Activated T-helper 17 cell treated with anti-CD3 and anti-CD28 coated beads, Interleukin-2, amount 50 U/mL, for 72 hours (primary cell): ENCODE measurements around the gene TYK2. TPM values are rescaled to one million over a fixed set of nuclear protein-coding genes. Genes with fewer than 3 reads are reported as not detected.
"Not testable (repeated sequence)": the region's sequence is repeated elsewhere in the genome, so short reads cannot be mapped to it uniquely, and the experiment has no call there.

Source experiments
- ATAC-seq: fragments of 150-1000 bp; cut with Tn5 transposase; replicated peaks from 2 replicates; pipeline ENCODE4 v1.10.0; 2021; ENCODE audit warnings: mild to moderate bottlenecking, moderate library complexity
- H3K27ac Mint-ChIP-seq: one replicate; pipeline ENCODE4 v1.8.0; 2022; ENCODE audit warnings: mixed read lengths
- H3K27me3 Mint-ChIP-seq: one replicate; pipeline ENCODE4 v1.8.0; 2022; ENCODE audit warnings: mixed read lengths
- H3K36me3 Mint-ChIP-seq: one replicate; pipeline ENCODE4 v1.8.0; 2022; ENCODE audit warnings: low read depth, mild to moderate bottlenecking, mixed read lengths
- H3K4me1 Mint-ChIP-seq: one replicate; pipeline ENCODE4 v1.8.0; 2022; ENCODE audit warnings: mixed read lengths
- H3K4me3 Mint-ChIP-seq: one replicate; pipeline ENCODE4 v1.8.0; 2022; ENCODE audit warnings: mild to moderate bottlenecking, mixed read lengths
- H3K9me3 Mint-ChIP-seq: one replicate; pipeline ENCODE4 v1.8.0; 2022; ENCODE audit warnings: mixed read lengths
- total RNA-seq, 2 donors: library from RNA; stranded (reverse); gene quantifications; one replicate each; pipeline ENCODE4 v1.2.3, GENCODE V29; 2022

Gene TYK2
- total RNA-seq, 2 donors from 2014 or later = 221 to 245 TPM

GRCh38 chr19:10417541-10418234, 37.3 kb upstream of the TYK2 start:
- no peak overlapping the region for H3K27ac Mint-ChIP-seq
- peaks cover 30% of the 10 kb centered on the region for H3K4me1 Mint-ChIP-seq
- peaks cover 14% of the 10 kb centered on the region for H3K36me3 Mint-ChIP-seq
- H3K4me3 Mint-ChIP-seq = peak overlapping the region; percentile 61
- H3K27me3 Mint-ChIP-seq = peaks cover 38% of the 10 kb centered on the region
- no peaks in the 10 kb centered on the region for H3K9me3 Mint-ChIP-seq
- ATAC-seq = no peak

GRCh38 chr19:10416380-10417257, 36.2 kb upstream of the TYK2 start:
- peaks cover 25% of the 10 kb centered on the region for H3K4me1 Mint-ChIP-seq
- peak overlapping the region; percentile 25 for H3K27ac Mint-ChIP-seq

GRCh38 chr19:10416083-10416379, 35.7 kb upstream of the TYK2 start:
- H3K27ac Mint-ChIP-seq = no peak overlapping the region
- ATAC-seq = no peak

More at GRCh38 chr19:10416380-10417257, 36.2 kb upstream of the TYK2 start:
- Mint-ChIP-seq H3K27me3 (peaks cover 29% of the 10 kb centered on the region), H3K9me3 (no peaks in the 10 kb centered on the region), H3K4me3 (peak overlapping the region; percentile 56), H3K36me3 (peaks cover 14% of the 10 kb centered on the region)
- peak; percentile 56 for ATAC-seq

DNA sequence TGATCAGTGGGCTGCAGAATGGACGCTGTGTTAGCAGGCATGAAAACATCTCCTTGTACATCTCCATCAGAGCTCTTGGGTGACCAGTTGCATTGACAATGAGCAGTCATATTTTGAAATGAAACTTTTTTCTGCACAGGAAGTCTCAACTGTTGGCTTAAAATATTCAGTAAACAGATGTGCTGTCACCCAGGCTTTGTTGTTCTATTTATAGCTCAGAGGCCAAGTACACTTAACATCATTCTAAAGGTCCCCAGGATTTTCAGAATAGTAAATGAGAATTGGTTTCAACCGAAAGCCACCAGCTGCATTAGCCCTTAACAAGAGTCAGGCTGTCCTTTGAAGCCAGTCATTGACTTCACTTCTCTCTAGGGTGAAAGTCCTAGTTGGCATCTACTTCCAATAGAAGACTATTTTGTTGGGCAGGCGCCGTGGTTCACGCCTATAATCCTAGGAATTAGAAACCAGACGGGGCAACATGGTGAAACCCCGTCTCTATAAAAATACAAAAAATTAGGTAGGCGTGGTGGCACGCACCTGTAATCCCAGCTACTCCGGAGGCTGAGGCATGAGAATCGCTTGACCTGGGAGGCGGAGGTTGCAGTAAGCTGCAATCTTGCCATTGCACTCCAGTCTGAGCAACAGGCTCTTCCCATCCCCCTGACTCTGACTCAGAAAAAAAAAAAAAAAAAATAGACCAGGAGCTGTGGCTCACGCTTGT, 32.0 kb upstream of the TYK2 start:
- H3K27ac Mint-ChIP-seq = peak overlapping the region; percentile 63

More at GRCh38 chr19:10416083-10416379, 35.7 kb upstream of the TYK2 start:
- H3K27me3 Mint-ChIP-seq = peaks cover 23% of the 10 kb centered on the region
- peaks cover 20% of the 10 kb centered on the region for H3K4me1 Mint-ChIP-seq
- no peaks in the 10 kb centered on the region for H3K9me3 Mint-ChIP-seq
- peak overlapping the region; percentile 56 for H3K4me3 Mint-ChIP-seq
- H3K36me3 Mint-ChIP-seq = peaks cover 14% of the 10 kb centered on the region

DNA sequence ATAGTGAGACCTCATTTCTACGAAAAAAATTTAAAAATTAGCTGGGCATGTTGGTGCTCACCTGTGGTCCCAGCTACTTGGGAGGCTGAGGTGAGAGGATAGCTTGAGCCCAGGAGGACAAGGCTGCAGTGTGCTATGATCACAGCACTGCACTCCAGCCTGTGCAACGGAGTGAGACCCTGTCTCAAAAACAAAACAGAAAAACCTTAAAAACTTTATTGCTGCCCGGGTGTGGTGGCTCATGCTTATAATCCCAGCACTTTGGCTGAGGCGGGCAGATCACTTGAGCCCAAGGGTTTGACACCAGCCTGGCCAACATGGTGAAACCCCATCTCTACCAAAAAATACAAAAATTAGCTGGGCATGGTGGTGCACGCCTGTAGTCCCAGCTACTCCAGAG, 30.9 kb upstream of the TYK2 start:
- not testable (repeated sequence) for H3K27me3 Mint-ChIP-seq, ATAC-seq, H3K27ac Mint-ChIP-seq, H3K9me3 Mint-ChIP-seq, H3K4me1 Mint-ChIP-seq, H3K4me3 Mint-ChIP-seq, H3K36me3 Mint-ChIP-seq

More for the DNA sequence above, 32.0 kb upstream of the TYK2 start:
- peaks cover 3% of the 10 kb centered on the region for H3K27me3 Mint-ChIP-seq
- ATAC-seq = peak; percentile 61
- peaks cover 6% of the 10 kb centered on the region for H3K36me3 Mint-ChIP-seq
- H3K9me3 Mint-ChIP-seq = no peaks in the 10 kb centered on the region
- H3K4me3 Mint-ChIP-seq = peak overlapping the region; percentile 51
- peaks cover 11% of the 10 kb centered on the region for H3K4me1 Mint-ChIP-seq

- no peaks in the 10 kb centered on the region for H3K9me3 Mint-ChIP-seq
- H3K36me3 Mint-ChIP-seq = no peaks in the 10 kb centered on the region
- ATAC-seq = peak; percentile 72
- no peaks in the 10 kb centered on the region for H3K27me3 Mint-ChIP-seq
- H3K27ac Mint-ChIP-seq = peak overlapping the region; percentile 29
- H3K4me1 Mint-ChIP-seq = peaks cover 13% of the 10 kb centered on the region
- H3K4me3 Mint-ChIP-seq = peak overlapping the region; percentile 71
Observed at GRCh38 chr19:10408511-10409283, 28.3 kb upstream of the TYK2 start.

DNA sequence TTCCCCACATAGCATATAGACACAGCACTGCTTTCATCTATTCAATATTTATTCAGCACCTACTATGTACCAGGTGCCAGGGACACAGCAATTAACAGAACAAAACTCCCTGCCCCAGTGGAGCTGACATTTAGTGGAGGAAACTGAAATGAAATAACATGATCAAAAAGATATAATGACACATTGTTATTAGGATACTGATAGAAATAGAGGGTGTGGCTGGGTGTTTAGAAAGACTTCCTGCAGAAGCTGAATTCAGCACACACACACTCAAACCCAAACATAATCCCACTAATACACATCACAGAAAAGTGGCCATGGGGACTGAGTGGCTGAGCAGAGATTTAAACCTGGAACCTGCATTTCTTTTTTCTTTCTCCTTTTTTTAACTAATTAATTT, 26.7 kb upstream of the TYK2 start:
- H3K27ac Mint-ChIP-seq = no peak overlapping the region
- peaks cover 15% of the 10 kb centered on the region for H3K36me3 Mint-ChIP-seq
- peak overlapping the region; percentile 96 for H3K4me3 Mint-ChIP-seq
- ATAC-seq = no peak
- H3K27me3 Mint-ChIP-seq = no peaks in the 10 kb centered on the region
- no peaks in the 10 kb centered on the region for H3K9me3 Mint-ChIP-seq
- H3K4me1 Mint-ChIP-seq = peaks cover 18% of the 10 kb centered on the region

DNA sequence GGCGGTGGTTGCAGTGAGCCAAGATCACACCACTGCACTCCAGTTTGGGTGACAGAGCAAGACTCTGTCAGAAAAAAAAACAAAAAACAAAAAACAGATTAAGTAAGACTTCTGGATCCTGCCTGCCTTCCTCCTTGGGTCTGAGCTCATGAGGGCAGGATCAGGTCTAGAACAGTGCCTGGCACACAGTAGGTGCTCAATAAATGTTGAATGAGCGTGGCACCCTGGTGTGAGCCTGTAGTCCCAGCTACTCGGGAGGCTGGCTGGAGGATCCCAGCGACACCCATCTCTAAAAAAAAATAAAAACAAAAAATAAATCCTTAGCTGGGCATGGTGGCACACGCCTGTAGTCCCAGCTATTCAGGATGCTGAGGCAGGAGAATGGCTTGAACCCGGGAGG, 25.8 kb upstream of the TYK2 start:
- peak overlapping the region; percentile 94 for H3K27ac Mint-ChIP-seq
- H3K4me3 Mint-ChIP-seq = peak overlapping the region; percentile 96
- no peaks in the 10 kb centered on the region for H3K27me3 Mint-ChIP-seq
- no peak for ATAC-seq
- H3K4me1 Mint-ChIP-seq = peaks cover 24% of the 10 kb centered on the region
- H3K9me3 Mint-ChIP-seq = no peaks in the 10 kb centered on the region
- peaks cover 24% of the 10 kb centered on the region for H3K36me3 Mint-ChIP-seq

DNA sequence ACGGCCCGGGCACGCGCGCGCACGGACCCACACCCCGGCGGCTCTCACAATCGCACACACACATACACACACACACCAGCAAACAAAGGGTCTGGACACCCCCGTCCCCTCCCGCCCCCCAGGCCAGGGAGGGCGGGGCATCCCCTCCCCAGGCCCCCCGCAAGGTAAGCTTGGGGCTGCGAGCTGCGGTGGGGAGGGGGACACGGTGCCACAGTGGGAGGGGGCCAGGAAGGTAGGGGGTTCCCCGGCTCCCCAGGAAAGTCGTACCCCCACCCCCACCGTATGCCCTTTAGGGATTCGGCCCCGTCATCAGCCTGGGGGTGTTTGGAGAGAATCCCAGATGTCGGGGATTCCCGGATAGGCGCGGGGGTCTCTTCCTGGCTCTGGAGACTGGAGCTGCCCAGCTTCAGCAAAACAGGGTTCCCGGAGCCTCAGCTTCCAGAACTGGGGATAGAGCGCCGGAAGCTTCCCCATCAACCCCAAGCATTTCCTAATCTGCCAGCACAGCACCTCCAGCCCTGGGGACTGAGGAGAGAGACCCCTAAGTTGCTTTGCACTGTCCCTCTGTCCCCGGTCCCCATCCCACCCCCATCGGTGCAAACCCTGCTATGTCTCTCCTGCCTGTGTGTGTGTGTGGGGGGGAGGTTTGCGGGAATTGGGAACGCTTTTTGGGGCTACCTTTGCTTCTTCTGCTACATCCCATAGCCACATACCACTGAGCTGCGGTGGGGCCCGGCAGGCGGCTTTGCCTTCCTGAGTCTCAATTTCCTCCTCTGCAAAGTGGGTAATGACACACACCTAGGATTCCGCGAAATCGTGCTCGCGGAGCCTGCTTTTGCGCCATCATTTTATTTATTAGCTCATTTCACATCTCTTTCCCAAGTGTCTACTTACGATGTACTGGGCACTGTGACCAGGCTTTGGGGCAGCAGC, 24.8 kb upstream of the TYK2 start:
- peaks cover 34% of the 10 kb centered on the region for H3K36me3 Mint-ChIP-seq
- ATAC-seq = peak; percentile 8
- peaks cover 27% of the 10 kb centered on the region for H3K4me1 Mint-ChIP-seq
- H3K27me3 Mint-ChIP-seq = no peaks in the 10 kb centered on the region
- H3K4me3 Mint-ChIP-seq = peak overlapping the region; percentile 96
- peak overlapping the region; percentile 94 for H3K27ac Mint-ChIP-seq
- H3K9me3 Mint-ChIP-seq = no peaks in the 10 kb centered on the region

DNA sequence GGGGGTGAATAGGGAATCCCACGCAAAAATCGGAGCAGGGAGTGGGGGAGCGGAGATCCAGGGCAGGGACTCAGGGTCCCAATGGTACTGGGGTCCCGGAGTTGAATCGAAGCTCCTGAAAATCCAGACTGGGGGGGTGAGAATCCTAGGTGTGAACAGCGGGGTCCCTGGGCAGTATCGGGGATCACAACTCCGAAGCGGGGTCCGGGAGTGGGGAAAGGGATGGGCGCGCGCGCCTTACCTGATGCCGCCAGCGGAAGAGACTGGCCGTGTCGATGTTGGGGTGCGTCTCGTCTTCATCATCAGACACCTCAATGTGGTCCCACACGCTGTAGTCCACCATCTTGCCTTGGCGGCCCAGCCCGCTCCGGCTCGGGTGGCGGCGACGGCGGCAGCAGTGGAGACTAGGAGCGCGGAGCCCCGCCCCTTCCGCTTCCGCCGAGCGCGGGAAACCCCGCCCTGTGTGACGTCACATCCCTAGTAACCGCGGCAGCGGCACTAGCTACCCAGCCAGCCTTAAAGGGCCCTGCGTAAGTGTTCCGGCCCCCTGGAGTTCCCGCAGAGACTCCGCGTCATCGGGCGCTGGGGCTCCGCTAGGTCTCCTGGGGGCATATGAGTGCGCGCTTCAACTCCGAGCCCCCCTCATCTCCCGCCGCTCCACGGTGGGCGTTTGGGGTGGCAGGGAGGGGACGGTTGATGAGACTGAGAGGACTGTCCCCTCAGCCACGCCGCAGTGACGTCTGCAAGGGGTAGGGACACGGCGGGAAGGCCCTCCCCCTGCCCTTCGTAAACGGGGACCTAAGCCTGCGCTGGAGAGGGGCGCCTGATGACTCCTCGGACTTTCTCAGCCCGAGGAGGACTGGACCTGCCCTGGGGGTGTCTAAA, 23.0 kb upstream of the TYK2 start, which contains the start of gene CDC37:
Gene CDC37 (minus strand): TSS at position 406 of the 885 bp plus-strand sequence. CDS start 63 bp downstream, at position 343.
- Mint-ChIP-seq H3K4me3 (peak within 1 kb of the TSS; percentile 96), H3K27ac (peak within 1 kb of the TSS; percentile 94), H3K4me1 (peaks cover 27% of the 10 kb centered on the region), H3K9me3 (no peaks in the 10 kb centered on the region), H3K27me3 (no peaks in the 10 kb centered on the region), H3K36me3 (peaks cover 50% of the 10 kb centered on the region)
- ATAC-seq = peak; percentile 83

- ATAC-seq = no peak
- Mint-ChIP-seq H3K27me3 (no peaks in the 10 kb centered on the region), H3K9me3 (no peaks in the 10 kb centered on the region), H3K4me3 (peak overlapping the region; percentile 96), H3K36me3 (peaks cover 58% of the 10 kb centered on the region), H3K27ac (peak overlapping the region; percentile 94), H3K4me1 (peaks cover 31% of the 10 kb centered on the region)
Observed at GRCh38 chr19:10402441-10403038, 22.2 kb upstream of the TYK2 start.

DNA sequence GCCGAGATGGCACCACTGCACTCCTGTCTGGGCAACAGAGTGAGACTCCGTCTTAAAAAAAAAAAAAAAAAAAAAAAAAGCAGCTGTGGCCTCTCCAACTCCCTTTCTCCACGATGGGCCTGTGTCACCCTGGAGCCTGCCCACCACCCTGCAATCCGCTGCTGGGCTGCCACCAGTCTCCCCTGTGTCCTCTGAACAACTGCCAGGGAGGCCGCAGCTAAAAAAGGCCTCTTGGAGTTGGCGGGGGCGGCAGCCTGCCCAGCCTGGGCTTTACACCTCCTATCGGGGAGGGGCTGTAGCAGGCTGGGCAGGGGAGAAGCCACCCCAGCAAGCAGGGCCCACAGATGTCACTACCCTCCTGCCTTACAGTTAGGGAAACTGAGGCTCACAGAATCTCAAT, 19.5 kb upstream of the TYK2 start:
- Mint-ChIP-seq H3K4me1 (peaks cover 24% of the 10 kb centered on the region), H3K4me3 (no peak overlapping the region), H3K27me3 (no peaks in the 10 kb centered on the region), H3K27ac (no peak overlapping the region), H3K9me3 (no peaks in the 10 kb centered on the region), H3K36me3 (peaks cover 84% of the 10 kb centered on the region)
- no peak for ATAC-seq
